CD4-positive, CD25-positive, alpha-beta regulatory T cell (primary cell): ENCODE data around the gene RYR2. TPM values are rescaled to one million over a fixed set of nuclear protein-coding genes. Genes with fewer than 3 reads are reported as not detected.

Source experiments
- ATAC-seq, 2 donors: fragments of 150-1000 bp; cut with Tn5 transposase; one replicate each; pipeline ENCODE4 v1.10.0; 2021; ENCODE audit warnings: low read depth in 2 of 2, moderate number of reproducible peaks in 2 of 2, moderate library complexity in 1 of 2
- DNase-seq, 3 donors: peaks; one replicate each; pipeline versions ENCODE4 v3.0.0 to v3.0.0-alpha.2; 2012 to 2022; ENCODE audit warnings: mixed read lengths in 1 of 3
- H3K27ac ChIP-seq: one replicate; pipeline ENCODE4 v1.7.0; 2013; ENCODE audit warnings: mild to moderate bottlenecking, low read length; ENCODE audit not compliant: insufficient read depth, poor library complexity, severe bottlenecking
- H3K27me3 ChIP-seq: one replicate; pipeline ENCODE4 v1.7.0; 2013; ENCODE audit warnings: low read length; ENCODE audit not compliant: control insufficient read depth, insufficient read depth
- H3K36me3 ChIP-seq: one replicate; pipeline ENCODE4 v1.7.0; 2013; ENCODE audit warnings: mild to moderate bottlenecking, low read length, moderate library complexity; ENCODE audit not compliant: control insufficient read depth, insufficient read depth
- H3K4me1 ChIP-seq: 2 replicates; pipeline ENCODE4 v1.7.0; 2013; ENCODE audit warnings: mild to moderate bottlenecking, low read length; ENCODE audit not compliant: insufficient read depth, control insufficient read depth, poor library complexity, severe bottlenecking
- H3K4me3 ChIP-seq: one replicate; pipeline ENCODE4 v1.7.0; 2013; ENCODE audit warnings: low read depth, mild to moderate bottlenecking, low read length, moderate library complexity
- H3K9me3 ChIP-seq, 2 experiments: 1 replicate in 1 of 2; 2 replicates in 1 of 2; pipeline ENCODE4 v1.7.0; 2013; ENCODE audit warnings: low read length in 2 of 2, mild to moderate bottlenecking in 1 of 2, moderate library complexity in 1 of 2; ENCODE audit not compliant: control insufficient read depth in 2 of 2
- H3K27ac Mint-ChIP-seq, 3 donors: one replicate each; pipeline ENCODE4 v1.8.0; 2020 to 2022; ENCODE audit warnings: mild to moderate bottlenecking in 3 of 3, mixed read lengths in 3 of 3, moderate library complexity in 2 of 3
- H3K27me3 Mint-ChIP-seq: one replicate; pipeline ENCODE4 v1.8.0; 2022; ENCODE audit warnings: mild to moderate bottlenecking, mixed read lengths
- H3K36me3 Mint-ChIP-seq: one replicate; pipeline ENCODE4 v1.8.0; 2020; ENCODE audit warnings: mixed read lengths
- H3K4me1 Mint-ChIP-seq, 4 donors: one replicate each; pipeline ENCODE4 v1.8.0; 2020 to 2022; ENCODE audit warnings: mixed read lengths in 4 of 4, mild to moderate bottlenecking in 1 of 4
- H3K4me3 Mint-ChIP-seq, 4 donors: one replicate each; pipeline ENCODE4 v1.8.0; 2020 to 2022; ENCODE audit warnings: mild to moderate bottlenecking in 4 of 4, mixed read lengths in 4 of 4, moderate library complexity in 3 of 4
- H3K9me3 Mint-ChIP-seq, 7 donors: one replicate each; pipeline ENCODE4 v1.8.0; 2020 to 2022; ENCODE audit warnings: mixed read lengths in 7 of 7, mild to moderate bottlenecking in 3 of 7, moderate library complexity in 2 of 7
- polyA plus RNA-seq, 4 donors: library from polyadenylated mRNA; unstranded; fragments of 300-500 nt; fragmentation: Illumina TruSeq; gene quantifications; one replicate each; pipeline ENCODE4 v1.2.3, GENCODE V29; 2021
- total RNA-seq: library from RNA; stranded (reverse); gene quantifications from one replicate; pipeline ENCODE4 v1.2.3, GENCODE V29; 2022

The RYR2 gene
- total and polyA plus RNA-seq, 5 donors from 2014 or later = 0.02 to 0.40 TPM; not detected in 3

- H3K4me3 ChIP-seq = no peak overlapping the region
- Mint-ChIP-seq H3K27me3 (no peaks in the 10 kb centered on the region), H3K4me3 (no peak overlapping the region), H3K27ac (no peak overlapping the region), H3K4me1 (no peaks in the 10 kb centered on the region), H3K36me3 (no peaks in the 10 kb centered on the region), H3K9me3 (peaks cover 0 to 3% (median 0%) of the 10 kb centered on the region in 7 donors)
- H3K36me3 ChIP-seq = no peaks in the 10 kb centered on the region
- no peak overlapping the region for H3K27ac ChIP-seq
- no peaks in the 10 kb centered on the region for H3K9me3 ChIP-seq
- no peaks in the 10 kb centered on the region for H3K27me3 ChIP-seq
- no peak for DNase-seq
- no peaks in the 10 kb centered on the region for H3K4me1 ChIP-seq
- no peak for ATAC-seq
Observed at GRCh38 chr1:237788069-237788468, 746.1 kb downstream of the RYR2 start.

GRCh38 chr1:237789619-237790018, 747.6 kb downstream of the RYR2 start:
- ATAC-seq (no peak), DNase-seq (no peak)
- Histone ChIP-seq H3K36me3 (no peaks in the 10 kb centered on the region), H3K9me3 (no peaks in the 10 kb centered on the region), H3K4me1 (no peaks in the 10 kb centered on the region), H3K27me3 (no peaks in the 10 kb centered on the region), H3K4me3 (no peak overlapping the region), H3K27ac (no peak overlapping the region)
- no peak overlapping the region for H3K27ac Mint-ChIP-seq
- H3K9me3 Mint-ChIP-seq = peaks cover 0 to 2% (median 0%) of the 10 kb centered on the region in 7 donors
- no peak overlapping the region for H3K4me3 Mint-ChIP-seq
- H3K36me3 Mint-ChIP-seq = no peaks in the 10 kb centered on the region
- H3K27me3 Mint-ChIP-seq = no peaks in the 10 kb centered on the region
- no peaks in the 10 kb centered on the region for H3K4me1 Mint-ChIP-seq

GRCh38 chr1:237791592-237791991, 749.6 kb downstream of the RYR2 start:
- H3K27ac Mint-ChIP-seq = no peak overlapping the region
- DNase-seq = no peak
- H3K27me3 ChIP-seq = no peaks in the 10 kb centered on the region
- peaks cover 0 to 2% (median 0%) of the 10 kb centered on the region in 7 donors for H3K9me3 Mint-ChIP-seq
- no peak overlapping the region for H3K27ac ChIP-seq
- no peaks in the 10 kb centered on the region for H3K4me1 Mint-ChIP-seq
- H3K36me3 Mint-ChIP-seq = no peaks in the 10 kb centered on the region
- H3K27me3 Mint-ChIP-seq = no peaks in the 10 kb centered on the region
- ATAC-seq = no peak
- H3K9me3 ChIP-seq = no peaks in the 10 kb centered on the region
- H3K36me3 ChIP-seq = no peaks in the 10 kb centered on the region
- no peak overlapping the region for H3K4me3 ChIP-seq
- no peak overlapping the region for H3K4me3 Mint-ChIP-seq
- H3K4me1 ChIP-seq = no peaks in the 10 kb centered on the region

GRCh38 chr1:237792149-237792548, 750.2 kb downstream of the RYR2 start:
- Mint-ChIP-seq H3K36me3 (no peaks in the 10 kb centered on the region), H3K4me3 (no peak overlapping the region), H3K27me3 (no peaks in the 10 kb centered on the region), H3K27ac (no peak overlapping the region), H3K9me3 (peaks cover 0 to 2% (median 0%) of the 10 kb centered on the region in 7 donors), H3K4me1 (no peaks in the 10 kb centered on the region)
- H3K4me3 ChIP-seq = no peak overlapping the region
- no peaks in the 10 kb centered on the region for H3K9me3 ChIP-seq
- no peak overlapping the region for H3K27ac ChIP-seq
- no peak for DNase-seq
- no peaks in the 10 kb centered on the region for H3K27me3 ChIP-seq
- H3K4me1 ChIP-seq = no peaks in the 10 kb centered on the region
- no peak for ATAC-seq
- no peaks in the 10 kb centered on the region for H3K36me3 ChIP-seq

- Mint-ChIP-seq H3K4me1 (no peaks in the 10 kb centered on the region), H3K36me3 (no peaks in the 10 kb centered on the region), H3K4me3 (peak overlapping the region in 1 of 4 donors; percentile 55), H3K27me3 (no peaks in the 10 kb centered on the region), H3K27ac (no peak overlapping the region), H3K9me3 (peaks cover 0 to 2% (median 0%) of the 10 kb centered on the region in 7 donors)
- no peak for DNase-seq
- Histone ChIP-seq H3K9me3 (no peaks in the 10 kb centered on the region), H3K4me3 (no peak overlapping the region), H3K36me3 (no peaks in the 10 kb centered on the region), H3K4me1 (no peaks in the 10 kb centered on the region), H3K27me3 (no peaks in the 10 kb centered on the region), H3K27ac (no peak overlapping the region)
- no peak for ATAC-seq
Observed at GRCh38 chr1:237792726-237793125, 750.7 kb downstream of the RYR2 start.

- H3K27ac Mint-ChIP-seq = no peak overlapping the region
- H3K9me3 Mint-ChIP-seq = peaks cover 0 to 2% (median 0%) of the 10 kb centered on the region in 7 donors
- Histone ChIP-seq H3K4me3 (no peak overlapping the region), H3K27ac (no peak overlapping the region), H3K9me3 (no peaks in the 10 kb centered on the region), H3K36me3 (no peaks in the 10 kb centered on the region), H3K27me3 (no peaks in the 10 kb centered on the region), H3K4me1 (no peaks in the 10 kb centered on the region)
- no peaks in the 10 kb centered on the region for H3K27me3 Mint-ChIP-seq
- H3K4me1 Mint-ChIP-seq = no peaks in the 10 kb centered on the region
- no peak for ATAC-seq
- no peak overlapping the region for H3K4me3 Mint-ChIP-seq
- no peak for DNase-seq
- H3K36me3 Mint-ChIP-seq = no peaks in the 10 kb centered on the region
Observed at GRCh38 chr1:237794071-237794470, 752.1 kb downstream of the RYR2 start.

- ATAC-seq (no peak), DNase-seq (no peak)
- H3K4me3 Mint-ChIP-seq = no peak overlapping the region
- H3K36me3 Mint-ChIP-seq = no peaks in the 10 kb centered on the region
- no peak overlapping the region for H3K27ac ChIP-seq
- no peaks in the 10 kb centered on the region for H3K4me1 ChIP-seq
- H3K9me3 Mint-ChIP-seq = peaks cover 0 to 2% (median 0%) of the 10 kb centered on the region in 7 donors
- no peaks in the 10 kb centered on the region for H3K36me3 ChIP-seq
- H3K4me1 Mint-ChIP-seq = no peaks in the 10 kb centered on the region
- no peaks in the 10 kb centered on the region for H3K27me3 ChIP-seq
- no peak overlapping the region for H3K27ac Mint-ChIP-seq
- no peaks in the 10 kb centered on the region for H3K27me3 Mint-ChIP-seq
- H3K4me3 ChIP-seq = no peak overlapping the region
- H3K9me3 ChIP-seq = no peaks in the 10 kb centered on the region
Observed at GRCh38 chr1:237795558-237795957, 753.6 kb downstream of the RYR2 start.

GRCh38 chr1:237799762-237800474, 757.9 kb downstream of the RYR2 start:
- H3K27ac Mint-ChIP-seq = no peak overlapping the region
- DNase-seq = peak in 2 of 3 donors; percentile 1 to 44
- H3K36me3 ChIP-seq = no peaks in the 10 kb centered on the region
- no peak overlapping the region for H3K4me3 Mint-ChIP-seq
- no peaks in the 10 kb centered on the region for H3K4me1 ChIP-seq
- peaks cover 0 to 2% (median 0%) of the 10 kb centered on the region in 7 donors for H3K9me3 Mint-ChIP-seq
- no peak overlapping the region for H3K4me3 ChIP-seq
- ATAC-seq = no peak
- H3K4me1 Mint-ChIP-seq = no peaks in the 10 kb centered on the region
- H3K27ac ChIP-seq = no peak overlapping the region
- H3K27me3 ChIP-seq = no peaks in the 10 kb centered on the region
- no peaks in the 10 kb centered on the region for H3K27me3 Mint-ChIP-seq
- no peaks in the 10 kb centered on the region for H3K36me3 Mint-ChIP-seq
- H3K9me3 ChIP-seq = no peaks in the 10 kb centered on the region
